ENCODE data around the gene KDM1A.

Gene KDM1A

DNA sequence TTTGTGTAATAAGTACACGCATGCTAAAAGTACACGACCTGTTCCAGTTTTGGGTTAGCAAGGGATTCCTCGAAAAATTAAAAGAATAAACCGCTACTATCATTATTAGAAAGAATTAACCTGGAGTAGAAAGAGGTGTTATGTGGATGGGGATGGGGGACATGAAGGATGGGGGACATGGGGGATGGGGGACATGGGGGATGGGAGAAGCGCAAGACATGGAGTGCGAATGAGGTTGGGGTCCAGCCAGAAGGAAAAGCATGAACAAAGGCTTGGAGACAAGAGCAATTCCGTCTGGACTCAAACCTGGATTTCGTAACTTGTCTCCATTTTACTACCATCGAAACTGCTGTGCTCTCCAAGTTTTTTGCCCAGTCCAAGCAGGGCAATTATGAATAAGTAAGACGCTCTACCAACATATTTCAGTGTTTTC, 591 bp upstream of the KDM1A start:
- DNase-seq: no peak

DNA sequence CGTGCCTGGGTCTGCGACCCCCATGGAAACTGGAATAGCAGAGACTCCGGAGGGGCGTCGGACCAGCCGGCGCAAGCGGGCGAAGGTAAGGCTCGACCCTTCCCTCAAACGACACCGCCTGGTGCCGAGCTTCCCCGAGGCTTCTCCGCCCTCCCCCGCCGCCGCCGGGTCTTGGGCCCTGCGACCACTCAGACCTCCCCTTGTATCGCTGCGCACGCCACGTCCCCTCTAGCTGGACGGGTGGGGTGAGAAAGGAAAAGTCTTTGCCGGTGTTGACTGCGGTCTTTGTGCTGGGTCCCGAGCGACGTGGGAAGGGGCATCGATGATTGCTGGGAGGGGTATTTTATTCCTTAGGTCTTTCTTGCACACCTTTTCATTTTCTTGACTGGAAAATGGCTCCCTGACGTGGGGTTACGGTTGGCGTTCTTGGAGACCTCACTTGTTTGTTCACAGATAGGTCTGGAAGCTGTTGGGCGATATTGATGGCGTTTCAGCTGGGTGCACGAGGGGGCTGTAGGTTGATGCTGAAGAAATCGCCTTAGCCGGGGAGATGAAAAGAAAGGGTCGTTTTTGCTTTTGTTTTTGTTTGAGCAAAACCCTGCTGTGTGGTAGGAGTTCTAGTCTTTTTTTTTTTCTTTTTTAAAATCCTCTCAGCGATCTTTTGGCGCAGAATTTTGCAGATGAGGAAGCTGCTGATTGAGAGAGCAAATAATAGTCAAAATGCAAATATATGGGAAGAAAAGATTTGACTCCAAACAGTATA, 776 bp downstream of the KDM1A start:
- peak in 1 of 2 experiments; percentile 15 for DNase-seq

DNA sequence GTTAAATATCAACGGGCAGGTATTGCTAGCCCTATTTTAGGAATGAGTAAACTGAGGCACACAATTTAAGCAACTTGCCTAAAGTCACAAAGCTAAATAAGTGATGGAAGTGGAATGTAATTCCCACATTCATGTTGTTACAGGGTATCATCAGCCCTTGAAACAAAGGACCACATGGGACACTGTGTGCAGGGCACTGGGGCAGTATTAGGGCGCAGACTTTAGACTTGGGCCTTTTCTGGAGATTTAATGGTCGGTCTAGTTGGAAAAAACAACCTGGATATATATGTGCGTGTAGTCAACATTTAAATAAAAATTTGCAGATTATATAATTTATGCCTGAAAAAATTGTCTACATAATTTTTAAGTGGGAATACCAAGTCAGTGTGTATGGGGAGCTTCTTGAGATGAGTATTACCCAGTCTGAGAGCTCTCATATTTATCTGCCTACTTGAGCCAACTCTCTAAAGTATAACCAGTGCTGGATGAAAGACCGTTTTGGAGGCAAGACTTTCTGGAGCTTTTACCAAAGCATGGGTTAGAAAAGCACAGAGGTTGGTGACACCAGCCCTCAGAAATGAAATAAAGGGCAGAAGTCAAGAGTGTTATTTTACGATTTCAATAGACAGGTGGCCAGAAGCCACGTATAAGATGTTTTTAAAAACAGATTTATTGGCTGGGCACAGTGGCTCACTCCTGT, 1.6 kb downstream of the KDM1A start:
- no peak for DNase-seq

DNA sequence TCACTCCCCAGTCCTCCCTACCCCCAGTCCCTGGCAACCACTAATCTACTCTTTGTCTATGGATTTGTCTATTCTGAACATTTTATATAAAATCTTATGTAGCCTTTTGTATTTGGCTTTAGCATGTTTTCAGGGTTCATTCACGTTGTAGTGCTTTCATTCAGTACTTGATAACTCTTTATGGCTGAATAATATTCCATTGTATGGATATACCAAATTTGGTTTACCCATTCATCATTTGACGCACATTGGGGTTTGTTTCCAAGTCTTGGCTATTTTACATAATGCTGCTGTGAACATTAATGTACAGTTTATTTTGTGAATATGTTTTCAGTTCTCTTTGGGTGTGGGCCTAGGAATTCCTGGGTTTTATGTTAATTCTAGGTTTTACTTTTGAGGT, 2.6 kb downstream of the KDM1A start:
- DNase-seq: no peak

DNA sequence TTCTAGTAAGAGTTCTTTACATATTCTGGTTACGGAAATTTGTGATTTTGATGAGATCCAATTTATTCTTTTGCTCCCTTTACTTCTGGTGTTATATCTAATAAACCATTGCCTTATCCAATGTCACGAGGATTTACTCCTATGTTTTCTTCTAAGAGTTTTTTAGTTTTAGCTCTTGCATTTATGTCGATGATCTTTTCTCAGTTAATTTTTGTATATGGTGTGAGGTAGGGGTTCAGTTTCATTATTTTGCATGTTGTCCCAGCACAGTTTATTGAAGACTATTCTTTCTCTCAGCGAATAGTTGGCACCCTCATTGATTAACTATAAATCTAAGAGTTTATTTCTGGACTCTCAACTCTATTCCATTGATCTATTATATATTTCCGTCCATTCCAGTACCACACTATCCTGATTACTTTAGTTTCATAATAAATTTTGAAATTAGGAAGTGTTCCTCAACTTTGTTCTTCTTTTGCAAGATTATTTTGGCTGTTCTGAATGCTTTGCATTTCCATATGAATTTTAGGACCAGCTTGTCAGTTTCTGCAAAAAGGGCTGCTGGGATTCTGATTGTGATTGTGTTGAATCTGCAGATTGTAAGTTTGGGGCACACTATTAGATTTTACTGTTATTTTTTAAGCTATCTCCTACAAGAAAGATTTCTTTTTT, 4.0 kb downstream of the KDM1A start:
- DNase-seq: no peak

DNA sequence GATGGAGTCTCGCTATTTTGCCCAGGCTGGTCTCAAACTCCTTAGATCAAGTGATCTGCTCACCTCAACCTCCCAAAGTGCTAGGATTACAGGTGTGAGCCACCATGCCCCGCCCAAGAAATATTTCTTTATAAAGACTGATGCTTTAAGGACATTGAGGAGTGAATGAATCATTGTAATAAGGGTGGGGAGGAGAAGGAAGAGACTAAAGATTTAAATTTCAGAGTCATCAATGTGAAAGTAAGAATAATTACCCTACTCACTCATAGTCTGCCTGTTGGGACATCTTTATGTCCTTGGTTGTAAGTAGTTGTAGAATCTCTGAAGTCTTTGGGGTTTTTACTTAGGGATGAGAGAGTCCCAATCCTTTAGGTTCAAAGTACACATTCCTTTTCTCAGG, 7.3 kb downstream of the KDM1A start:
- DNase-seq: no peak

DNA sequence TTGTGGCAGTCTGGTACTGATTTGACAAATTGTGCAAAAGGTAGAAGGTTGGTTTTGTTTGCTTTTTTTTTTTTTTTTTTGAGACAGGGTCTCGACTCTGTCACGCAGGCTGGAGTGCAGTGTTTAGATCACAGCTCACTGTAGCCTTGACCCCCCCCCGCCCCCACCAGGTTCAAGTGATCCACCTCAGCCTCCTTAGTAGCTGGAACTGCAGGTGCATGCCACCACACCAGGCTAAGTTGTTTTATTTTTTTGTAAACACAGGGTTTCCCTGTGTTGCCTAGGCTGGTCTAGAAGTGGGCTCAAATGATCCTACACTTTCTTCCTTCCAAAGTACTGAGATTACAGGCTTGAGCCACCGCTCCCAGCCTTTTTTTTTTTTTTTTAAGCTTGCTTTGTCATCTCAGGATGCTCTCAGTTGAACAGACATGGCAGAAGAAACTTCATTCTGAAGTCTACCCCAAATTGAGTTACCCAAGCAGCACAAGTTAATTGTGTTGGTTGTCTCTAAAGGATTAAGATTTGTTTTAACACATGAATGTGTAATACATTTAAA, 8.2 kb downstream of the KDM1A start:
- no peak for DNase-seq

DNA sequence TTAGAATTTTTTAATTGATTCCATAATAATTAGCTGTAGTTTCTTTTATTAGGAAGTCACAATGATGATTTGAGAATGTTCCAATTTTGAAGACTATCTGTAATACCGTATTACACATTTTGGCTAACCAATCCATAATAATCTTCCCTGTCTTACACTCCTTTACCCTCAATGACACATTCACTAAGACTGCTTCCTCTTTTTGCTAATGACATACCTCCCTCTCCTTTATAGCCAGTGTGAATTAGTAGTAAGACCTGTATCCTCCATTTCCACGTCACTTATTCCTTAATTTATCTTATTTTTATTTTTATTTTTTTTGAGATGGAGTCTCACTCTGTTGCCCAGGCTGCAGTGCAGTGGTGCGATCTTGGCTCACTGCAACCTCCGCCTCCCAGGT, 10.1 kb downstream of the KDM1A start:
- DNase-seq: no peak

DNA sequence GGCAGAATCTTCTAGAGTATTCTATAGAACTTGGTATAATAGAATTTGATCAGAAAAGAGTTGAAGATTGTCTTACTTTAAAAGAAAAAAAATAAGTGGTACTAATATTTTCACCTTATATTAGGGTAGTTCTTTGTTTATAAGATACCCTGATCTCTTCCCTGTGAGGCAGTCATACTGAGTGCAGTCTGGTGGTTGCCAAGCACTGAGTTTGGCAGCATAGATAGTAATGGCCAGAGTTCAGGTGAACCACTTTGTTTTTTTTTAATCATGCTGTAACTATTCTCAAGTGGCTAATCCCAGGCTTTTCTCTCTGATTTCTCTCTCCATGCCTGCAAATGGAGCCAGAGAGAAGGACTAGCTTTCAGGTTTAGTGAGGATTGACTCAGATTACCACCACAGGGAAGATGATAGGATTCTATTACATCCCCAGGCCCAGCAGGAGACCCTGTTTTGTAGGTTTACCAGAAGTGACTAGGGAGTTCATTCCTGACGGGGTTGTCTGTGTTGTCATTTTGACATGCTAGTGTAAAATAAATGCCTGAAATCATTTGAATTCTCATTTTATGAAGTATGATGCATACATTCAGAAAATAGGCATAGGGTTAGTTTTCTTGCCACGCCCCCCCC, 16.7 kb downstream of the KDM1A start:
- no peak for DNase-seq

DNA sequence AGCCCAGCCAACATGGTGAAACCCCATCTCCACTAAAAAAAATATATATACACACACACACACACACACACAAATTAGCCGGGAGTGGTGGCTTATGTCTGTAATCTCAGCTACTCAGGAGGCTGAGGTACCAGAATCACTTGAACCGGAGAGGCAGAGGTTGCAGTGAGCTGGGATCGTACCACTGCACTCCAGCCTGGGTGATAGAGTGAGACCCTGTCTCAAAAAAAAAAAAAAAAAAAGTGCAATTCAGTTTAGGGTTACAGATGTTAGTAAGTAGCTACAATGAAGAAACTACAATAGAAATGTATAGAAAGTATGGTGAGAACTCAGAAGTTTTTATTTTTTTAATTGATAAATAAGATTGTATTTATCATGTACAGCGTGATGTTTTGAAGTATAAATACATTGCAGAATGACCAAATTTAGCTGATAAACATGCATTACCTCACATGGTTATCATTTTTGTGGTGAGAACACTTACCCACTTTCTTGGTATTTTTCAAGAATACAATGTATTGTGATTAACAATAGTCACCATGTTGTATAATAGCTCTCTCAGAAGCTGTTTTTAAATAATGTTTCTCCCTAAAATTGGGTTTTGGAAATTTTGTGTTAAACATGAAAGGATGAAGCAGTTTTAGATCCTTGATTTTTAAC, 17.9 kb downstream of the KDM1A start:
- no peak for DNase-seq

DNA sequence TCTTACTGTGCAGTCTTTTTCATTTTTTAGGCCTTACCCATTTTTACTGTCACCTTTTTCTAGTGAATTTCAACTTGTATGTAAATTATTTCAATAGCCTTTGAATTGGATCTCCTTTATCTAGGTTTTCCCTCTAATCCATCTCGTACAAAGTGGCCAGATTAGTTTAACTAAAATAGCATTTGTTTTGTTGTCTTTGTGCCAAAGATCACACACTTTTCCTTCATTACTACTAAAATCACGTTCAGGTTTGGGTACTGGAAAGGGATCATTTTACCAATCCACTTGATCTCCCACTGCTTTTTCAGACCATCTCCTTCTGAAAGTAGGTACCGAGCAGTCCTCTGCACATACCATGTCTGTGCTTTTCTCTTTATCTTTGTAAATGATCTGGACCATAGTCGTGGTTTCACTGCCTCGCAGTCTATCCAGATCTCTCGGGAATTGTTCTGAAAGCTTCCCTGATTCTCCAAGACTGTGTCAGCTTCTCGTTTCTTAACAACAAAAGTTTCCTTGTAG, 20.1 kb downstream of the KDM1A start:
- no peak for DNase-seq

DNA sequence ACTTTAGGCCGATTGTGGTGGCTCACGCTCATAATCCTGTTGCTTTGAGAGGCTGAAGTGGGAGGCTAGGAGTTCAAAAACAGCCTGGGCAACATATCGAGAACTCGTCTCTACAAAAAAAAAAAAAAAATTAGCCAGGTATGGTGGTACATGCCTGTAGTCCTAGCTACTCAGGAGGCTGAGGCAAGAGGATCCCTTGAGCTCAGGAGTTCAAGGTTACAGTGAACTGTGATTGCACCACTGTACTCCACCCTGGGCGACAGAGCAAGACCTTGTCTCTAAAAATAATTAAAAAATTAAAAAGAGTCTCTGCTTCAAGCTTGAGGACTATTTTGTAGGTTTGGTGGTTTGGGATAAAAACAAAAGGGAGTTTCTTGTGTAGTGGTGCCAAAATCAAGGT, 21.2 kb downstream of the KDM1A start:
- DNase-seq: no peak

DNA sequence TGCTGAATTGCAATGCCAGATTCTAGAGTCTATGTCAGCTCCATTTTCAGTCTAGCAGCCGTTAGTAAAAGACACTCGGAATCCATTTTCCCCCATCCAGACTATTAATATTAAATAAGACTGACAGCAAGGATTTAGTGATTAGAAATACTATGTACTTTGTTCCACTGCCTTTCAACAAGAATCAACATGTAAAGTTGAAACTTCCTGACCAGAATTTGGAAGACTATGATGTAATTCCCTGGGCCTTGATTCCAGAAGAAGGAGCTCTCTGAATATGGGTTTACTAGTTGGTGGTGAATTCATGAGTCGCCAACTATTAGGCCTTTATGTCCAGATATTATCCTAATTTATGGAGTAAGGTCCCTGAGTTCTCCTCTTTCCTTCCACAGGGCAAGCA, 24.8 kb downstream of the KDM1A start:
- no peak for DNase-seq

DNA sequence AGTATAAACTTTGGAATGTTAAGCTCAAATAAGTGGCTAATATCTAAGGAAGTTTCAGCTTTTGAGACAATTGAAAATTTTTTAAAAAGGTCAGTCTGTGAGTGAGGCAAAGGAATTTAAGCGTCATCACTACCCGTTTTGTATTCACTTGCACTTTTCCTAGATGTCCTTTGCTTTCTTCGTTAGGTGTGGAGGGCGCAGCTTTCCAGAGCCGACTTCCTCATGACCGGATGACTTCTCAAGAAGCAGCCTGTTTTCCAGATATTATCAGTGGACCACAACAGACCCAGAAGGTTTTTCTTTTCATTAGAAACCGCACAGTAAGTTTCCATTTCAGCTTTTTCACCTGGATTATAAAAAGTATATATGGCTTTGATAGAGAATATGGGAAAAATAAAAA, 30.9 kb downstream of the KDM1A start:
- DNase-seq: no peak

DNA sequence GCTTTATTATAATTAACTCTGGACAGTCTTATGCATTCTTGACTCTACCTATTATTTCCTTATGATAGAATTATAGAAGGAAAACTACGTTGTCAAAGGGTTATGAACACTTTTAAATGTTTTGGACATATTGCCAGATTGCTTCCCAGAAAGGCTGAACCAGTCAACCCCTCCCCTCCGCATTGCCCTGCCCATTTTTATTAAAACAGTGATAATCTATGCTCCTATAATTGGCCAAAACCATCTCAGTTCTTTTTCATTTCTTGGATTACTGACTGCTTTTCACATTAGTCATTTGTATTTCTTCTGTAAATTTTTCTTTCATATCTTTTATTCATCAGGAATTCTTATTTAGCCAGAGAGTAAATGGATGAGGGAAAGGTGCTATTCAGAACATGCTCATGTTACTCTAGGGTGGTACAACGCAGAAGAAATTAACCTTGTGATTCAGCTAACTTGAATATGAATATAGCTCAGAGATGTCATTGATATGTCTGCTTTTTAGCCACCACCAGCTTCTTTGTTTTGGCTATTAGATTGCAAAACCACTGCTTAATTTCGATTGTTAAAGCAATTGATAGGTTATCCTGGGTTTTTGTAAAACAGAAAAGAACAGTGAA, 32.1 kb downstream of the KDM1A start:
- no peak for DNase-seq

DNA sequence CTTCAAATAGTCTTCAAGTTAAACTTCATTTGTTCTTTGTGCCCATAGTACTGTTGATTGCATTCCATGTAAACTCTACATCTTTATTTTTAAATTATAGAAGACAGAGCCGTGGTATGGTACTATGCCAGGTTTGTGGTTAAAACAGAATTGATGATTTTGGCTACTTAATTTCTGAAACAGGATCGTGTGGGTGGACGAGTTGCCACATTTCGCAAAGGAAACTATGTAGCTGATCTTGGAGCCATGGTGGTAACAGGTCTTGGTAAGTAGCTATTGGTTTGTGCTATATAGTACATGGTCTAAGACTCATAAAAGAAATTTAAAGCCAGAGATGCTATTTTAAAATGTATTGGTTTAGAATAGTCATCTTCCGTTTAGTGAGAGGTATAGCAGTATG, 38.0 kb downstream of the KDM1A start:
- no peak for DNase-seq

DNA sequence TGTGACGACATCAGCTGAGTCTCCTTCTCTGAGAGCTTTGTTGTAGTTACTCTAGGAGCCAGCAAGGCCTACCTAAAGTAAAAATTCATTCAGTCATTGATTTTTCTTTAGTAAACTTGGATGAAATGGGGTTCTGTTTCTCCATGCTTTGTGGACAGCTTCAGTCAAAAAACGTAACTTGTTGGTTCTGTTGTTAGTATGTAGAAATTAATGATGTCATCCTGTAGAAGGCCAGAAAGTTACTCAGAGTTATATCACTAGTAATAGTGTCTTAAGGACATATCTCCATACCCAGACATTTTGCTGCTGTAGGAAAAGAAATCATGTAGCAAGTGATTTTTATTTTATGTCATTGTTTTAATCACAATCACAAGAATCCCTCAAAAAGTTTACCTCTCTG, 43.0 kb downstream of the KDM1A start:
- DNase-seq: no peak

DNA sequence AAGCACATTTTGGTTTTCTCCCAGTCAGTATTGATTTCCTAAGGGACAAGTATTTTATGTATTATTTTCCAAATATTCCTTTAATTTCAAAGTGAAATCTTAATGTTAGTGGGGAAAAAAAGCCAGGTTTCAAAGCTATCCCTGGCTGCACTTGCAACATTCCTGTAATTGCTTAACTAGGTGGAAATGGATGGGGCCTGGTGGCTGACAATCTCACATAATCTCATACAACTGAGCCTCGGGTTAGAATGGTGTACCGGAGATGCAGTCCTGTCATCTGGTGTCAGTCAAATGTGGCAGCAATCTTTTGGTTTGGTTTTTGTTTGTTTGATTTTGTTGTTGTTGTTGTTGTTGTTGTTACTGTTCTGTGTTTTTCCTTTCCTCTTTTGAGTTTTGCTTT, 46.1 kb downstream of the KDM1A start:
- no peak for DNase-seq

DNA sequence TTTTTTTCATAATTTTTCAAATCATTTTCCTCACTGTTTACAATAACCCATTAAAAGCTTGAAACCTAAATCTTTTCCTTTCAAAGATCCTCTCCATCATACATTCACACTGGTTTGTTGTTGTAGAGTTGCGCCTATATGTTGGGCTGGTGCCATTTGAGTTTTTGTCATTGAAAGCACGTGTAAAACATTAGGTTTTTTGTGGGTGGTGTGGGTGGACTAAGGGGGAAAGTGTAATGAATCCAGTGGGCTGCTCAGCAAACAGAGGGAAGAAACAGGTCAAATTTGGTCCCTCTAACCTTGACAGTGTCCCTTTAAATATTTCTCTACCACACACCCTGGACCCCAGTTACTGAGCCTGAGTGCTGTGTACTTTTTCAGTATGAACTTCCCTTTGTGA, 46.8 kb downstream of the KDM1A start:
- DNase-seq: no peak

DNA sequence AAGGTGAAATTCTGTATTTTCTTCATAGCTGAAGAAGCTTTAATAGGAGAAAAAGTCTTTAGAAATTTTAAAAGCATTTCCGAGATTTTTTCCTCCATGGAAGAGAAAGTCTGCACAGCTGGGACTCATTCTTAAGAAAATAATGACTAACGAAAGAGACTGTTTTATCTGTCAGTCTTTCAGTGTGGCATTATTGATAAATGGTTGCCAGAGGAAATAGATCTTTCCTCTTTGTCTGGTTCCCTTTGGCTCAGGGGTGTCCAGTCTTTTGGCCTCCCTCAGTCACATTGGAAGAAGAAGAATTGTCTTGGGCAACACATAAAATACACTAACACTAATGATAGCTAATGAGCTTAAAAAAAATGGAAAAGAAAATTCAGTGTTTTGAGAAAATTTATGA, 49.9 kb downstream of the KDM1A start:
- DNase-seq: no peak

DNA sequence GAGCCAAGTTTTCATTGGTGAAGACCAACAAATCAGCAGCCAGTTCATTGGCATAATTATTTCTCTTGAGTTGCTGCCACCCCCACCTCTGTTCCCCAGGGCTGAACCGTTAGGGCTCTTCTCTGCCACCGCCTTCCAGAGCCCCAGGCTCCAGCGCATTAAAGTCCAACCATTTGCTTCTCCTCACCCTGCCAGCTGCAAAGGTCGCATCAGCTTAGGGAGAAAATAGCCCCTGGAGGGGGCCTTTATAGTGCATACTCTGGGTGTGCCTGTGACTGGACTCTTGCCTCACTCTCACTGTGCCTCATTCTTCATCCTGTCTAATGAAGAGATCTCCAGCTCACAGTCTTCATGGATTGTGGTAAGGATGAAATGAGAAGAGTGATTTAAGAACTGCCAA, 50.4 kb downstream of the KDM1A start:
- no peak for DNase-seq

DNA sequence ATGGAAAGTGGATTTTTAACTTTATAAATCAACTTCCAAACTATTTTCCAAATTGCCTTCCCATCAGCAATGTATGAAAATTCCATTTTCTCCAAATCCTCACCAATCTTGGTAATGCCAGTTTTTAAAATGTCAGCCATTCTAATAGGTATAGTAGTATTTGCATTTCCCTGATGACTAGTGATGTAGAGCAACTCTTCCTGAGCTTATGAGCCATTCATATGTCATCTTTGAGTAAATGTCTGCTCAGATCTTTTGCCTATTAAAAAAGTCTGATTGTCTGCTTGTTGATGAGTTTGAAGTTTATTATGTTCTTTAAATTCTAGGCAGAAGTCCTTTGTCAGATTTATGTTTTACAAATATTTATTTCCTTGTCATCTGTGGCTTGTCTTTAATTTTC, 54.7 kb downstream of the KDM1A start:
- no peak for DNase-seq
